Mammary epithelial cell (primary cell): Measurements from ENCODE around the gene TSPEAR.

Experiments used
- CTCF ChIP-seq, 2 donors: IDR thresholded peaks in 1 of 2; conservative IDR thresholded peaks in 1 of 2; 2 replicates each; pipeline ENCODE4 v1.5.1; 2011 to 2012; ENCODE audit warnings: inconsistent platforms in 2 of 2, low read length in 2 of 2, mild to moderate bottlenecking in 2 of 2, control low read depth in 1 of 2, low read depth in 1 of 2; ENCODE audit not compliant: insufficient read depth in 1 of 2; ENCODE audit errors: extremely low read depth in 1 of 2
- EZH2 ChIP-seq: IDR thresholded peaks from 2 replicates; pipeline ENCODE4 v1.6.1; 2012; ENCODE audit warnings: low read length, inconsistent platforms, borderline replicate concordance

- TF ChIP-seq CTCF (conservative IDR thresholded peaks at IDR 0.05 in 1 of 2, IDR thresholded peaks at IDR 0.05 in 1 of 2; ENCODE audit: extremely low read depth in 1 of 2, insufficient read depth in 1 of 2, low read depth in 1 of 2, low read length in 2 of 2) (no peak), EZH2 (no peak)
Measured at GRCh38 chr21:44478124-44478800, 233.1 kb downstream of the TSPEAR start.
